Testis (tissue), 3 donors: ENCODE measurements around the gene MYH11. TPM values are rescaled to one million over a fixed set of nuclear protein-coding genes. Genes with fewer than 3 reads are reported as not detected.

Experiments used
- DNase-seq: peaks from one replicate; pipeline ENCODE4 v3.0.0-alpha.2; 2019
- H3K27ac ChIP-seq, 2 donors: fragments of 200-600 bp; sonication (generic); one replicate each; pipeline ENCODE4 v1.5.1; 2019
- H3K27me3 ChIP-seq: fragments of 200-600 bp; sonication (generic); one replicate; pipeline ENCODE4 v1.5.1; 2019
- H3K36me3 ChIP-seq: fragments of 200-600 bp; sonication (generic); one replicate; pipeline ENCODE4 v1.5.1; 2017; ENCODE audit warnings: low read depth; ENCODE audit errors: missing control alignments
- H3K4me1 ChIP-seq: fragments of 200-600 bp; sonication (generic); one replicate; pipeline ENCODE4 v1.5.1; 2019
- H3K4me3 ChIP-seq, 2 donors: fragments of 200-600 bp; sonication (generic); one replicate each; pipeline ENCODE4 v1.5.1; 2017 to 2019
- H3K9me3 ChIP-seq: fragments of 200-600 bp; sonication (generic); one replicate; pipeline ENCODE4 v1.5.1; 2017
- POLR2A ChIP-seq: fragments of 450-650 bp; IDR thresholded peaks from one replicate; pipeline ENCODE4 v1.6.1; 2017; ENCODE audit warnings: antibody characterized with exemption, mild to moderate bottlenecking, moderate library complexity
- WGBS, 2 donors: methylation state at CpG; one replicate each; pipeline ENCODE4 v1.1.5; 2018; 5-methylcytosine and 5-hydroxymethylcytosine counted together
- intact Hi-C: fragments of 100-400 bp; cut with DNase I; formaldehyde crosslinking; loops from one replicate; pipeline ENCODE4 v1.15.1; 2023; ENCODE audit warnings: low total_unique reads
- polyA plus RNA-seq: library from polyadenylated mRNA; stranded (reverse); fragments of 350-450 nt; fragmentation: Illumina TruSeq; extraction: RNeasy Lipid Tissue Mini Kit (QIAGEN cat#74804); gene quantifications from one replicate; pipeline ENCODE4 v1.2.3, GENCODE V29; 2014; ENCODE audit warnings: low read depth, low replicate concordance; ENCODE audit not compliant: insufficient read depth
- total RNA-seq, 2 donors: library from RNA; depleted of rRNA; stranded (reverse); fragments of >200 nt; gene quantifications; one replicate each; pipeline ENCODE4 v1.2.3, GENCODE V29; 2016
- TF ChIP-seq, protein P1 (sequence below), 3 experiments: fragments of 450-650 bp in 2 of 3; fragments of 200-600 bp in 1 of 3; sonication (generic) in 1 of 3; IDR thresholded peaks; one replicate each; pipeline ENCODE4 v1.5.1; 2016 to 2019; ENCODE audit warnings: antibody characterized with exemption in 3 of 3, mild to moderate bottlenecking in 2 of 3, moderate library complexity in 1 of 3

Gene MYH11
- total and polyA plus RNA-seq, 3 donors from 2014 or later = 263 to 276 (median 271) TPM

- DNase-seq = no peak
- intact Hi-C loops = no loop called here
- Histone ChIP-seq H3K36me3 (no peaks in the 10 kb centered on the region), H3K27ac (no peak overlapping the region), H3K9me3 (no peaks in the 10 kb centered on the region), H3K27me3 (no peaks in the 10 kb centered on the region), H3K4me1 (no peaks in the 10 kb centered on the region), H3K4me3 (no peak overlapping the region)
- WGBS, 2 donors = 93 to 95% methylated on average over 8 to 12 of the region's 12 CpGs
- TF ChIP-seq POLR2A = no peak
- TF ChIP-seq, protein P1, sequence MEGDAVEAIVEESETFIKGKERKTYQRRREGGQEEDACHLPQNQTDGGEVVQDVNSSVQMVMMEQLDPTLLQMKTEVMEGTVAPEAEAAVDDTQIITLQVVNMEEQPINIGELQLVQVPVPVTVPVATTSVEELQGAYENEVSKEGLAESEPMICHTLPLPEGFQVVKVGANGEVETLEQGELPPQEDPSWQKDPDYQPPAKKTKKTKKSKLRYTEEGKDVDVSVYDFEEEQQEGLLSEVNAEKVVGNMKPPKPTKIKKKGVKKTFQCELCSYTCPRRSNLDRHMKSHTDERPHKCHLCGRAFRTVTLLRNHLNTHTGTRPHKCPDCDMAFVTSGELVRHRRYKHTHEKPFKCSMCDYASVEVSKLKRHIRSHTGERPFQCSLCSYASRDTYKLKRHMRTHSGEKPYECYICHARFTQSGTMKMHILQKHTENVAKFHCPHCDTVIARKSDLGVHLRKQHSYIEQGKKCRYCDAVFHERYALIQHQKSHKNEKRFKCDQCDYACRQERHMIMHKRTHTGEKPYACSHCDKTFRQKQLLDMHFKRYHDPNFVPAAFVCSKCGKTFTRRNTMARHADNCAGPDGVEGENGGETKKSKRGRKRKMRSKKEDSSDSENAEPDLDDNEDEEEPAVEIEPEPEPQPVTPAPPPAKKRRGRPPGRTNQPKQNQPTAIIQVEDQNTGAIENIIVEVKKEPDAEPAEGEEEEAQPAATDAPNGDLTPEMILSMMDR (IDR thresholded peaks at IDR 0.05) = no peak
Observed at GRCh38 chr16:15752717-15753488, 103.9 kb downstream of the MYH11 start.

DNA sequence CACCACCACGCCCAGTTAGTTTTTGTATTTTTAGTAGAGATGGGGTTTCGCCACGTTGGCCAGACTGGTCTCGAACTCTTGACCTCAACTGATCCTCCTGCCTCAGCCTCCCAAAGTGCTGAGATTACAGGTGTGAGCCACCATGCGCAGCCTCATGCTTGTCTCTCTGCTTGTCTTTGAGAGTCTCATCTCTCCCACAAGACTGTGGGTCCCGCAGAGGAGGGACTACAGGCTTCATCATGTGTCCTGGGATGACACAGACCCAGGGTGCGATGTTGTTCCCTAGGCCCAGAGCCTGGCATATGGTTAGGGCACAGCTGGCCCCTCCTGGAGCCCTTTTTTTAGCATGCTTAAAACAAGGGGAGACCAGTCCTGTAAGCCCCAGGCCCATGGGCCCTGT lies 104.9 kb downstream of the MYH11 start:
- Histone ChIP-seq H3K27ac (no peak overlapping the region), H3K27me3 (no peaks in the 10 kb centered on the region), H3K4me1 (no peaks in the 10 kb centered on the region), H3K9me3 (no peaks in the 10 kb centered on the region), H3K36me3 (no peaks in the 10 kb centered on the region), H3K4me3 (no peak overlapping the region)
- intact Hi-C loops = no loop called here
- no peak for TF ChIP-seq POLR2A
- TF ChIP-seq, protein P1 (IDR thresholded peaks at IDR 0.05) = no peak
- 89 to 90% methylated on average over 4 to 7 of the region's 7 CpGs for WGBS, 2 donors
- DNase-seq = no peak

DNA sequence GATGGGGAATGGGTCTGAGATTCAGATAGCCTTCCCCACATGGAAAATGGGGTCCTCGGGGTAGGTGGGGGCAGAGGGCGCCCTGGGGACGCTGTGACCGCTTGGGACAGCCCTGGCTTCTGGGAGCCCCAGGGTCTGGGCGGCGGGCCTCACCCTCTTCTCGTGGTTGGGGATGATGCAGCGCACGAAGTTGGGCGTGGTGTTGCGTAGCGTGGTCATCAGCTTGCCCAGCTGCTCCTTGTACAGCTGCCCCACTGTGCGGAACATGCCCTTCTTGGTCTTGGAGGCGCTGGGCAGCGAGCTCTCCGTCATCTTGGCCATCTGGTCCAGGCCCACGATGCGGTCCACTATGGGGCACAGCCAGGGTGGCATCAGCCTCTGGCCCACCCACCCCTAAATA lies 106.8 kb downstream of the MYH11 start:
- 91 to 97% methylated on average over 6 to 18 of the region's 18 CpGs for WGBS, 2 donors
- no peak for TF ChIP-seq POLR2A
- TF ChIP-seq, protein P1 (IDR thresholded peaks at IDR 0.05) = no peak
- intact Hi-C loops = no loop called here
- Histone ChIP-seq H3K27me3 (no peaks in the 10 kb centered on the region), H3K36me3 (no peaks in the 10 kb centered on the region), H3K4me3 (no peak overlapping the region), H3K9me3 (no peaks in the 10 kb centered on the region), H3K27ac (no peak overlapping the region), H3K4me1 (no peaks in the 10 kb centered on the region)
- DNase-seq = no peak

- Histone ChIP-seq H3K4me1 (no peaks in the 10 kb centered on the region), H3K9me3 (no peaks in the 10 kb centered on the region), H3K27me3 (no peaks in the 10 kb centered on the region), H3K4me3 (no peak overlapping the region), H3K36me3 (no peaks in the 10 kb centered on the region), H3K27ac (no peak overlapping the region)
- no peak for DNase-seq
- intact Hi-C loops = no loop called here
- no peak for TF ChIP-seq POLR2A
- TF ChIP-seq, protein P1 (IDR thresholded peaks at IDR 0.05) = no peak
- WGBS, 2 donors = 56 to 71% methylated on average over 2 of the region's 2 CpGs
Observed at GRCh38 chr16:15749371-15749770, 107.5 kb downstream of the MYH11 start.

GRCh38 chr16:15748654-15749053 lies 108.2 kb downstream of the MYH11 start:
- Histone ChIP-seq H3K27ac (no peak overlapping the region), H3K27me3 (no peaks in the 10 kb centered on the region), H3K36me3 (no peaks in the 10 kb centered on the region), H3K4me1 (no peaks in the 10 kb centered on the region), H3K4me3 (no peak overlapping the region), H3K9me3 (no peaks in the 10 kb centered on the region)
- TF ChIP-seq POLR2A = no peak
- TF ChIP-seq, protein P1 (IDR thresholded peaks at IDR 0.05) = no peak
- WGBS, 2 donors = 97 to 99% methylated on average over 2 of the region's 2 CpGs
- no peak for DNase-seq
- intact Hi-C loops = no loop called here
